Neural cell (in vitro differentiated cells): ENCODE data around the gene YWHAH. TPM values are rescaled to one million over a fixed set of nuclear protein-coding genes. Genes with fewer than 3 reads are reported as not detected.

Experiments
- H2AFZ ChIP-seq: fragments of 200-600, 300-800 bp; sonication (generic), shearing (Covaris generic); 2 replicates; pipeline ENCODE4 v1.6.0; 2014; ENCODE audit warnings: low read depth, mild to moderate bottlenecking, antibody characterized with exemption, low read length, moderate library complexity
- H3F3A ChIP-seq: fragments of 200-600 bp; shearing (Covaris generic); 2 replicates; pipeline ENCODE4 v1.6.1; 2016; ENCODE audit warnings: mild to moderate bottlenecking, moderate library complexity, mixed read lengths, antibody characterized with exemption, low read length; ENCODE audit not compliant: insufficient read depth, poor library complexity, severe bottlenecking
- H3K27ac ChIP-seq: fragments of 200-600, 300-800 bp; sonication (generic), shearing (Covaris generic); 2 replicates; pipeline ENCODE4 v1.5.1; 2014; ENCODE audit warnings: mild to moderate bottlenecking, low read length, moderate library complexity
- H3K27me3 ChIP-seq: fragments of 300-800, 200-600 bp; sonication (generic), shearing (Covaris generic); 2 replicates; pipeline ENCODE4 v1.6.0; 2014; ENCODE audit warnings: mild to moderate bottlenecking, low read depth, low read length, moderate library complexity; ENCODE audit not compliant: insufficient read depth
- H3K36me3 ChIP-seq: fragments of 300-800, 200-600 bp; sonication (generic), shearing (Covaris generic); 2 replicates; pipeline ENCODE4 v1.5.1; 2014; ENCODE audit warnings: mild to moderate bottlenecking, antibody characterized with exemption, low read length, moderate library complexity; ENCODE audit not compliant: insufficient read depth
- H3K4me2 ChIP-seq: fragments of 300-800, 200-600 bp; sonication (generic), shearing (Covaris generic); 2 replicates; pipeline ENCODE4 v1.6.0; 2014; ENCODE audit warnings: mild to moderate bottlenecking, low read length
- H3K4me3 ChIP-seq: fragments of 300-800, 200-600 bp; sonication (generic), shearing (Covaris generic); 2 replicates; pipeline ENCODE4 v1.5.1; 2014; ENCODE audit warnings: mild to moderate bottlenecking, low read length, moderate library complexity
- H3K79me2 ChIP-seq: fragments of 200-600 bp; shearing (Covaris generic); replicated peaks from 2 replicates; pipeline ENCODE4 v1.6.0; 2014; ENCODE audit warnings: mild to moderate bottlenecking, low read length, moderate library complexity; ENCODE audit not compliant: insufficient read depth
- H3K9ac ChIP-seq: fragments of 300-800, 200-600 bp; sonication (generic), shearing (Covaris generic); 2 replicates; pipeline ENCODE4 v1.6.1; 2016; ENCODE audit warnings: mild to moderate bottlenecking, low read length, mixed read lengths
- H3K9me2 ChIP-seq: fragments of 200-600 bp; shearing (Covaris generic); 2 replicates; pipeline ENCODE4 v1.6.1; 2016; ENCODE audit warnings: mild to moderate bottlenecking, low read length, mixed read lengths; ENCODE audit not compliant: insufficient read depth
- H3K9me3 ChIP-seq: fragments of 200-600, 300-800 bp; sonication (generic), shearing (Covaris generic); 2 replicates; pipeline ENCODE4 v1.6.1; 2016; ENCODE audit warnings: mild to moderate bottlenecking, mixed run types, low read length, moderate library complexity, mixed read lengths
- H4K20me1 ChIP-seq: fragments of 200-600 bp; shearing (Covaris generic); 2 replicates; pipeline ENCODE4 v1.6.1; 2016; ENCODE audit warnings: mild to moderate bottlenecking, mixed run types; ENCODE audit not compliant: insufficient read depth
- EP300 ChIP-seq: fragments of 450-650 bp; conservative IDR thresholded peaks from 2 replicates; pipeline ENCODE4 v1.6.1; 2014; ENCODE audit warnings: antibody characterized with exemption, mild to moderate bottlenecking, moderate library complexity; ENCODE audit not compliant: poor library complexity, severe bottlenecking
- EZH2 ChIP-seq: fragments of 200-600, 300-800 bp; shearing (Covaris generic), sonication (generic); IDR thresholded peaks from 2 replicates; pipeline ENCODE4 v1.6.1; 2014; ENCODE audit warnings: antibody characterized with exemption, low read length, borderline replicate concordance, mild to moderate bottlenecking; ENCODE audit not compliant: insufficient read depth, poor library complexity, severe bottlenecking
- MXI1 ChIP-seq: fragments of 450-650 bp; conservative IDR thresholded peaks from 2 replicates; pipeline ENCODE4 v1.6.1; 2014; ENCODE audit warnings: antibody characterized with exemption, mild to moderate bottlenecking; ENCODE audit not compliant: poor library complexity, severe bottlenecking
- POLR2AphosphoS5 ChIP-seq: IDR thresholded peaks from 2 replicates; pipeline ENCODE4 v1.6.1; 2012
- RAD21 ChIP-seq: fragments of 450-650 bp; conservative IDR thresholded peaks from 2 replicates; pipeline ENCODE4 v1.6.1; 2014; ENCODE audit warnings: antibody characterized with exemption, mild to moderate bottlenecking, moderate library complexity
- REST ChIP-seq: IDR thresholded peaks from 2 replicates; pipeline ENCODE4 v1.6.1; 2012; ENCODE audit warnings: borderline replicate concordance
- SMC3 ChIP-seq: fragments of 450-650 bp; conservative IDR thresholded peaks from 2 replicates; pipeline ENCODE4 v1.6.1; 2014; ENCODE audit warnings: antibody characterized with exemption, mild to moderate bottlenecking, moderate library complexity; ENCODE audit not compliant: poor library complexity
- TAF1 ChIP-seq: IDR thresholded peaks from 2 replicates; pipeline ENCODE4 v1.6.1; 2012; ENCODE audit warnings: low read depth
- polyA plus RNA-seq: library from polyadenylated mRNA; depleted of rRNA; stranded (reverse); fragments of >200 nt; gene quantifications from 2 replicates; pipeline ENCODE4 v1.2.3, GENCODE V29; 2014
- TF ChIP-seq, protein P1 (sequence below): fragments of 450-650 bp; IDR thresholded peaks from 2 replicates; pipeline ENCODE4 v1.5.1; 2014; ENCODE audit warnings: antibody characterized with exemption, mild to moderate bottlenecking, moderate library complexity; ENCODE audit not compliant: poor library complexity, severe bottlenecking

Gene YWHAH
- polyA plus RNA-seq, 1 donor from 2014 or later, result 300 TPM

GRCh38 chr22:31906086-31906485 lies 38.2 kb upstream of the YWHAH start:
- H3K9me3 ChIP-seq, result no peaks in the 10 kb centered on the region
- no peaks in the 10 kb centered on the region for H4K20me1 ChIP-seq
- H3K27ac ChIP-seq, result no peak overlapping the region
- H3K4me2 ChIP-seq, result no peak overlapping the region
- no peaks in the 10 kb centered on the region for H3K79me2 ChIP-seq
- no peaks in the 10 kb centered on the region for H3K36me3 ChIP-seq
- H3F3A ChIP-seq, result no peaks in the 10 kb centered on the region
- H2AFZ ChIP-seq, result no peak overlapping the region
- no peak overlapping the region for H3K9ac ChIP-seq
- TF ChIP-seq MXI1 (no peak), POLR2AphosphoS5 (no peak), RAD21 (no peak), TAF1 (no peak), EZH2 (no peak), SMC3 (no peak), EP300 (no peak), REST (no peak)
- TF ChIP-seq, protein P1, sequence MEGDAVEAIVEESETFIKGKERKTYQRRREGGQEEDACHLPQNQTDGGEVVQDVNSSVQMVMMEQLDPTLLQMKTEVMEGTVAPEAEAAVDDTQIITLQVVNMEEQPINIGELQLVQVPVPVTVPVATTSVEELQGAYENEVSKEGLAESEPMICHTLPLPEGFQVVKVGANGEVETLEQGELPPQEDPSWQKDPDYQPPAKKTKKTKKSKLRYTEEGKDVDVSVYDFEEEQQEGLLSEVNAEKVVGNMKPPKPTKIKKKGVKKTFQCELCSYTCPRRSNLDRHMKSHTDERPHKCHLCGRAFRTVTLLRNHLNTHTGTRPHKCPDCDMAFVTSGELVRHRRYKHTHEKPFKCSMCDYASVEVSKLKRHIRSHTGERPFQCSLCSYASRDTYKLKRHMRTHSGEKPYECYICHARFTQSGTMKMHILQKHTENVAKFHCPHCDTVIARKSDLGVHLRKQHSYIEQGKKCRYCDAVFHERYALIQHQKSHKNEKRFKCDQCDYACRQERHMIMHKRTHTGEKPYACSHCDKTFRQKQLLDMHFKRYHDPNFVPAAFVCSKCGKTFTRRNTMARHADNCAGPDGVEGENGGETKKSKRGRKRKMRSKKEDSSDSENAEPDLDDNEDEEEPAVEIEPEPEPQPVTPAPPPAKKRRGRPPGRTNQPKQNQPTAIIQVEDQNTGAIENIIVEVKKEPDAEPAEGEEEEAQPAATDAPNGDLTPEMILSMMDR, result no peak
- no peak overlapping the region for H3K4me3 ChIP-seq
- no peaks in the 10 kb centered on the region for H3K9me2 ChIP-seq
- no peaks in the 10 kb centered on the region for H3K27me3 ChIP-seq

GRCh38 chr22:31906569-31906968 lies 37.8 kb upstream of the YWHAH start:
- TF ChIP-seq EP300 (no peak), REST (no peak), SMC3 (no peak), POLR2AphosphoS5 (no peak), MXI1 (no peak), EZH2 (no peak), RAD21 (no peak), TAF1 (no peak)
- TF ChIP-seq, protein P1, result no peak
- Histone ChIP-seq H2AFZ (no peak overlapping the region), H3K4me3 (no peak overlapping the region), H3K9ac (no peak overlapping the region), H3K4me2 (no peak overlapping the region), H3K9me2 (no peaks in the 10 kb centered on the region), H3K27me3 (no peaks in the 10 kb centered on the region), H3K27ac (no peak overlapping the region), H3K79me2 (no peaks in the 10 kb centered on the region), H3F3A (no peaks in the 10 kb centered on the region), H3K9me3 (no peaks in the 10 kb centered on the region), H4K20me1 (no peaks in the 10 kb centered on the region), H3K36me3 (no peaks in the 10 kb centered on the region)
